Epithelial cell of esophagus (primary cell): ENCODE data around the gene PALLD.
A peak's percentile ranks its signal among the peaks of the same experiment; 100 is the strongest.

Experiments used
- DNase-seq: peaks from one replicate; pipeline ENCODE4 v3.0.0; 2010; ENCODE audit warnings: low read depth
- H3K4me3 ChIP-seq: 2 replicates; pipeline ENCODE4 v1.5.1; 2011; ENCODE audit warnings: mild to moderate bottlenecking, low read length, control low read depth
- TF ChIP-seq, protein P1 (sequence below): IDR thresholded peaks from 2 replicates; pipeline ENCODE4 v1.5.1; 2011; ENCODE audit warnings: low read depth, mild to moderate bottlenecking, low read length, control low read depth, inconsistent platforms; ENCODE audit not compliant: insufficient read depth; ENCODE audit errors: missing control alignments

Gene PALLD

DNA sequence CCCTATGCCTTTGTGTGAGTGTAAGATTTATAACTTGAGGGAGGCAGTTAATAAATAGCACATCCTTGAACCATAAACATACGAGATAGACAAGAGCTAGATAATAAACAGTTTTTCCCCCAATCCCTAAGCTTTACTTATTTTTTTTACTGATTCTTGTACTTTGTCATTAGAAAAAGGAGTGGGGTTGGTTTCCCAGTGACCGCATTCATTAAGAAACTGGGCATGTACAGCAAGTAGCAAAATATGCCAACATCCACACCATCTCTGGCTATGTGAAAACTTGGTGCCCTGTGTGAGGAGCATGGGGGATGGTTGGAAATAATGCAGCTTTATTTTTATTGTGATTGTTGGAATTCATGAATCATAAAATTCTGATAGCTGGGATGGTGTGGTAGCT, 337.0 kb downstream of the PALLD start:
- H3K4me3 ChIP-seq: peak overlapping the region; percentile 80
- no peak for DNase-seq
- TF ChIP-seq, protein P1, sequence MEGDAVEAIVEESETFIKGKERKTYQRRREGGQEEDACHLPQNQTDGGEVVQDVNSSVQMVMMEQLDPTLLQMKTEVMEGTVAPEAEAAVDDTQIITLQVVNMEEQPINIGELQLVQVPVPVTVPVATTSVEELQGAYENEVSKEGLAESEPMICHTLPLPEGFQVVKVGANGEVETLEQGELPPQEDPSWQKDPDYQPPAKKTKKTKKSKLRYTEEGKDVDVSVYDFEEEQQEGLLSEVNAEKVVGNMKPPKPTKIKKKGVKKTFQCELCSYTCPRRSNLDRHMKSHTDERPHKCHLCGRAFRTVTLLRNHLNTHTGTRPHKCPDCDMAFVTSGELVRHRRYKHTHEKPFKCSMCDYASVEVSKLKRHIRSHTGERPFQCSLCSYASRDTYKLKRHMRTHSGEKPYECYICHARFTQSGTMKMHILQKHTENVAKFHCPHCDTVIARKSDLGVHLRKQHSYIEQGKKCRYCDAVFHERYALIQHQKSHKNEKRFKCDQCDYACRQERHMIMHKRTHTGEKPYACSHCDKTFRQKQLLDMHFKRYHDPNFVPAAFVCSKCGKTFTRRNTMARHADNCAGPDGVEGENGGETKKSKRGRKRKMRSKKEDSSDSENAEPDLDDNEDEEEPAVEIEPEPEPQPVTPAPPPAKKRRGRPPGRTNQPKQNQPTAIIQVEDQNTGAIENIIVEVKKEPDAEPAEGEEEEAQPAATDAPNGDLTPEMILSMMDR: no peak

DNA sequence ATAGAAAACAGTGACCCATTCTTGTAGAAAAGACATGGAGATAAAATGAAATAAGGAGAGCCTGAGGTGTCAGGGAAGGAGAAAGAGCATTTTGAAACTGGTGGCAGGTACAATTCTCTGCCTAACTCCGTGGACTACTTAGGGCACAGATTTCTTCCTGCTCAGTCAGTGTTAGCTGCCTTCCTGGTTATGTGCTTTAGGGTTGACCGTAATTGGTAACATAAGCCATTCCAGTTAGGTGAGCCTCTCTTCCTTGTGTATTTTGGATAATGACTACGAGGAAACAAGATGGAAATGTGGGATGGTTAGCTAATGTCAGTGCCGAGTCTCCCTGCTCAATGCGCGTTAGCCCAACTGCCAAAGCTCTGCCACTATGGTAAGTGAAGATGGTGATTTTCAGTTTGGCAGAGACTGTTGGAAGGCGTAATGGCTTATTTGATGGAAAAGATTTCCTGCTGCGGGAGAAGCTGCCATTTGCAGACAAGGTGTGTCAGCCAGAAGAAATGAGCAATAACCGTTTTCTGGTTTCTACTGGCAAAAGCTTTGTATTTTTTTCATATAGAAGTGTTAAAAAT, 339.1 kb downstream of the PALLD start:
- TF ChIP-seq, protein P1: no peak
- H3K4me3 ChIP-seq: no peak overlapping the region
- DNase-seq: peak; percentile 55

DNA sequence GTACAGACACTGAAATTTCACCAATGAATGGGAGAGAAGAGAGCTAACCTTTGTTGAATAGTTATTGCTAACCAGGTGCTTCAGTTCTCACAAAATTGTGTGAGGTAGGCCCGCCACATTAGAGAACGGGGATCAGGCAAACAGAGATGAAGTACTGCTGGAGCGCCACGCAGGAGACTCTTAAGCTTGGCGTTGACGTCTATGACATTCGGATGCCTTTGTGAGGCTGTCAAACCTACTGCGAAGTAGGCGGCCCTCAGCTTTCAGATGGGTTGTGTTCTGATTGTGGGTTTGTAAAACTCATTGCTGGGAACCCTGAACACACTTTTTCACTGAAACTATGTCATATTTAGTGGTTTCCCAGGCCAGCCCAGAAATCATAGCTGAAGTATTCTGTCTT, 339.6 kb downstream of the PALLD start:
- H3K4me3 ChIP-seq: no peak overlapping the region
- TF ChIP-seq, protein P1: no peak
- no peak for DNase-seq

DNA sequence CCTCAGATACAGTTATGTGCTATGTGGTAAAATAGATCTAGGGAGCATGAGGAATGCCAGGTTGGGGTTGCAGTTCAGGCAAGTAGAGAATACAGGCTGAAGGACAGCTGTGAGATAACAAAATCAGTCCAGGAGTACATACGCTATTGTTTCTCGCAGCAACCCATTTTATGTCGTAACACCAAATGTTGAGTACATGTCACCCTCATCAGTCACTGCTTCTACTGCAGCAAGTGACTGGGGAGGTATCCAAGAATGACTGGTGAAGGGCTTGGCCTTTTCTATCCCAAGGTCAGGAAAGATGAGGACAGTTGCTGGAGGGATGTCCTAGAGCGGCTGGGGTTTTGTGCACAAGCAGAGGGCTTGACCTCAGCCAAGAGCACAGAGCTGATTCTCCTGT, 341.1 kb downstream of the PALLD start:
- TF ChIP-seq, protein P1: no peak
- no peak overlapping the region for H3K4me3 ChIP-seq
- DNase-seq: no peak

DNA sequence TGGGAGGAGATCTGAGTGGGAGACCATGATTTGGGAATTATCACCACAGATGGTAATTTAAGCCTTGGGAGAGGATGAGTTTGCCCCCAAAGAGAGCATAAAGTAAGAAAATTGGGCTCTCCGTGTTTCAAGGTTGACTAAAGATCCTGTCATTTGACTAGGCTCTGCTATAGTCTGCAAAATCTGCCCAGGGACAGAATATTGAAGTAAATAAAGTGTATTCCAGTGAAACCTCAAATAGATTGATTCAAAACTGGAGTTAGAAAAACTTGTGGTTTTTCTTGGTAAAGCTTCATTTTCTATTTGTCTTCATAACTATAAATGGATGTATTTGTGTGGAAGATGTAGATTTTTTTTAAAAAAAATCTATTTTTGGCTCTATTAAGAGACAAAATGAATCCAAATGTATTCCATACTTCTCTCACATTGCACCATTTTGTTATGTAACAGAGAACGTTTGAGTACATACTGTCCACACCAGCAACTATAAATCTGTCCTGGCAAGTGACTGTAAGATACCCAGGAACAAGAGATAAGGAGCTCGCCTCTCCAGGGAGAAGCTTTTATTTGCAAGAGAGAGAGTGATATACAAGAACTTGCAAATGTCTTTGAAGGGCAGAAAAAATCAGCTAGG, 343.0 kb downstream of the PALLD start:
- H3K4me3 ChIP-seq: no peak overlapping the region
- DNase-seq: no peak
- TF ChIP-seq, protein P1: no peak

DNA sequence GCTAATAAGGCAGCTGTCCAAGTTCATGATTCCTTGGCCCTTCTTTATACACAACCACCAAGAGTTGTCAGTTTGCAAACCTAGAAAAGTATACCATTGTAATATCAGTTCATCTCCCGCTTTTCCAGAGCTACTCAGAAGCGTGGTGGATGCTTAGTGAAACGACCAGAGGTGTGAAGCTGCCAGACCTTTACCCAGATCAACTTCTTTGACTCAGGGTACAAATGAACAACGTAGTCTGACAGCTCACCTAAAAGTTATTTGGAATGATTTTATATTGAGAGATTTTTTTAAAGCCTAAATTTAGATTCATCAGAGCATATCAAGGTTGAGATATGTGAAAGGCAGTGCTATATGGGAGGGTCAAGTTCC, 343.5 kb downstream of the PALLD start:
- TF ChIP-seq, protein P1: no peak
- no peak overlapping the region for H3K4me3 ChIP-seq
- DNase-seq: no peak
